IMR-90 (cell line): ENCODE results near the gene CYP46A1. TPM values are rescaled to one million over a fixed set of nuclear protein-coding genes. Genes with fewer than 3 reads are reported as not detected.
A peak's percentile ranks its signal among the peaks of the same experiment; 100 is the strongest.

Experiments
- ATAC-seq: fragments of 200-7000 bp; cut with Tn5 transposase; 2 replicates; pipeline ENCODE4 v1.9.1; 2020; ENCODE audit warnings: low read depth, mild to moderate bottlenecking, moderate library complexity
- BruUV-seq: library from RNA; stranded (reverse); fragments of 400-500 nt; replicated peaks from 2 replicates; lab custom pipeline; 2021; lab: Mats Ljungman, UMichigan
- CTCF ChIA-PET: fragments of 300-600 bp; formaldehyde crosslinking; extraction: SDS; loops from one replicate; lab custom pipeline; 2021; ENCODE audit warnings: antibody characterized with exemption; lab: Yijun Ruan, JAX
- POLR2A ChIA-PET: fragments of 300-600 bp; sonication (Branson Sonifier 250); formaldehyde crosslinking; loops from one replicate; lab custom pipeline; 2022; ENCODE audit warnings: antibody characterized with exemption; ENCODE audit not compliant: unreplicated experiment; lab: Charles Lee
- DNase-seq: peaks from one replicate; pipeline ENCODE4 v3.0.0; 2013
- H2AFZ ChIP-seq: replicated peaks from 2 replicates; pipeline ENCODE3; 2013; ENCODE audit warnings: low read length, mild to moderate bottlenecking; ENCODE audit not compliant: poor library complexity
- H2AK5ac ChIP-seq: 2 replicates; pipeline ENCODE4 v1.6.1; 2013; ENCODE audit warnings: low read depth, low read length, inconsistent platforms
- H2AK9ac ChIP-seq: replicated peaks from 2 replicates; pipeline ENCODE3; 2013; ENCODE audit warnings: mild to moderate bottlenecking, low read depth, low read length, moderate library complexity; ENCODE audit not compliant: poor library complexity
- H2BK120ac ChIP-seq: 2 replicates; pipeline ENCODE4 v1.6.1; 2013; ENCODE audit warnings: low read depth, low read length, inconsistent platforms
- H2BK15ac ChIP-seq: 3 replicates; pipeline ENCODE4 v1.6.1; 2013; ENCODE audit warnings: low read depth, low read length, inconsistent platforms
- H2BK20ac ChIP-seq: 2 replicates; pipeline ENCODE4 v1.6.1; 2013; ENCODE audit warnings: low read depth, mild to moderate bottlenecking, inconsistent platforms, low read length, moderate library complexity
- H2BK5ac ChIP-seq: 2 replicates; pipeline ENCODE4 v1.6.1; 2013; ENCODE audit warnings: mild to moderate bottlenecking, low read depth, low read length, inconsistent platforms; ENCODE audit not compliant: poor library complexity, severe bottlenecking
- H3K14ac ChIP-seq: replicated peaks from 2 replicates; pipeline ENCODE4 v1.6.1; 2013; ENCODE audit warnings: low read depth, low read length, inconsistent platforms
- H3K18ac ChIP-seq: 2 replicates; pipeline ENCODE4 v1.6.1; 2013; ENCODE audit warnings: low read depth, low read length, control low read depth
- H3K23ac ChIP-seq: 2 replicates; pipeline ENCODE4 v1.6.1; 2013; ENCODE audit warnings: low read depth, low read length, inconsistent platforms
- H3K27ac ChIP-seq: 2 replicates; pipeline ENCODE4 v1.5.1; 2013; ENCODE audit warnings: mild to moderate bottlenecking, control low read depth, low read length; ENCODE audit not compliant: insufficient read depth
- H3K27me3 ChIP-seq: 2 replicates; pipeline ENCODE4 v1.6.1; 2013; ENCODE audit warnings: low read length; ENCODE audit not compliant: control insufficient read depth, insufficient read depth
- H3K36me3 ChIP-seq: 2 replicates; pipeline ENCODE4 v1.6.1; 2013; ENCODE audit warnings: low read length, mixed read lengths; ENCODE audit not compliant: control insufficient read depth, insufficient read depth
- H3K4ac ChIP-seq: 2 replicates; pipeline ENCODE4 v1.6.1; 2013; ENCODE audit warnings: low read depth, low read length, inconsistent platforms
- H3K4me1 ChIP-seq: 2 replicates; pipeline ENCODE4 v1.6.1; 2013; ENCODE audit warnings: low read length, mixed read lengths; ENCODE audit not compliant: control insufficient read depth, insufficient read depth
- H3K4me2 ChIP-seq: 2 replicates; pipeline ENCODE4 v1.6.1; 2013; ENCODE audit warnings: low read depth, mild to moderate bottlenecking, control low read depth, low read length, moderate library complexity
- H3K4me3 ChIP-seq: 2 replicates; pipeline ENCODE4 v1.5.1; 2013; ENCODE audit warnings: low read depth, mild to moderate bottlenecking, control low read depth, low read length, moderate library complexity; ENCODE audit not compliant: insufficient read depth
- H3K56ac ChIP-seq: 2 replicates; pipeline ENCODE4 v1.6.1; 2013; ENCODE audit warnings: low read length, inconsistent platforms; ENCODE audit not compliant: insufficient read depth; ENCODE audit errors: extremely low read depth
- H3K79me1 ChIP-seq, 2 experiments: 2 replicates each; pipeline ENCODE4 v1.6.1; 2013; ENCODE audit warnings: low read length in 2 of 2, inconsistent platforms in 1 of 2, low read depth in 1 of 2
- H3K9ac ChIP-seq: 2 replicates; pipeline ENCODE4 v1.6.1; 2013; ENCODE audit warnings: low read depth, low read length, control low read depth
- H3K9me1 ChIP-seq: 2 replicates; pipeline ENCODE4 v1.6.1; 2013; ENCODE audit warnings: low read length, inconsistent platforms; ENCODE audit not compliant: insufficient read depth
- H3K9me3 ChIP-seq: 2 replicates; pipeline ENCODE4 v1.6.1; 2013; ENCODE audit warnings: low read length; ENCODE audit not compliant: control insufficient read depth, insufficient read depth
- H4K20me1 ChIP-seq: 2 replicates; pipeline ENCODE4 v1.6.1; 2013; ENCODE audit warnings: low read length, inconsistent platforms; ENCODE audit not compliant: insufficient read depth
- H4K5ac ChIP-seq: 2 replicates; pipeline ENCODE4 v1.6.1; 2013; ENCODE audit warnings: mild to moderate bottlenecking, low read depth, low read length, control low read depth
- H4K8ac ChIP-seq, 2 experiments: 2 replicates each; pipeline ENCODE4 v1.6.1; 2013; ENCODE audit warnings: low read depth in 2 of 2, low read length in 2 of 2, control low read depth in 1 of 2, inconsistent platforms in 1 of 2
- H4K91ac ChIP-seq: 2 replicates; pipeline ENCODE4 v1.6.1; 2013; ENCODE audit warnings: low read depth, low read length, inconsistent platforms; ENCODE audit not compliant: insufficient read depth
- BHLHE40 ChIP-seq: fragments of 150-350 bp; IDR thresholded peaks from 2 replicates; pipeline ENCODE4 v1.6.1; 2016; ENCODE audit warnings: mild to moderate bottlenecking, low read depth, low read length
- POLR2A ChIP-seq: IDR thresholded peaks from 2 replicates; pipeline ENCODE4 v1.6.1; 2012; ENCODE audit warnings: mild to moderate bottlenecking, low read depth, low read length
- WGBS, 2 experiments: methylation state at CpG; one replicate each; pipeline versions ENCODE4 v1.1.5 to v1.1.7; 2013; ENCODE audit warnings: missing lambda C conversion rate in 2 of 2; ENCODE audit not compliant: insufficient read length in 1 of 2; ENCODE audit errors: extremely low coverage in 2 of 2; 5-methylcytosine and 5-hydroxymethylcytosine counted together
- dilution Hi-C: fragments of 300-500 bp; cut with HindIII; formaldehyde crosslinking; loops from one replicate; pipeline ENCODE4 v1.14.3; 2018; ENCODE audit warnings: low sequenced_read_pairs; ENCODE audit not compliant: unreplicated experiment
- in situ Hi-C: fragments of 300-500 bp; cut with MboI; formaldehyde crosslinking; loops from 3 replicates; pipeline ENCODE4 v1.14.3; 2019; ENCODE audit warnings: low sequenced_read_pairs, inconsistent platforms, mixed read lengths
- intact Hi-C: fragments of 100-400 bp; cut with micrococcal nuclease; formaldehyde crosslinking; loops from 2 replicates; pipeline ENCODE4 v1.10.0; 2022
- polyA plus RNA-seq, 3 experiments: library from polyadenylated mRNA; depleted of rRNA; stranded (reverse); fragments of >200 nt; gene quantifications; 2 replicates each; pipeline ENCODE4 v1.2.3, GENCODE V29; 2012; ENCODE audit warnings: low replicate concordance in 1 of 3
- total RNA-seq: library from RNA; depleted of rRNA; stranded (reverse); fragments of >200 nt; gene quantifications from 2 replicates; pipeline ENCODE4 v1.2.3, GENCODE V29; 2012
- TF ChIP-seq, protein P1 (sequence below): conservative IDR thresholded peaks from 2 replicates; pipeline ENCODE4 v1.5.1; 2012; ENCODE audit warnings: mild to moderate bottlenecking, low read depth, low read length, improper control_type of control experiment

Gene CYP46A1
- total and polyA plus RNA-seq, 2 of the 4 experiments (the other 2 are of a cell fraction) = 0.18 to 0.31 TPM

DNA sequence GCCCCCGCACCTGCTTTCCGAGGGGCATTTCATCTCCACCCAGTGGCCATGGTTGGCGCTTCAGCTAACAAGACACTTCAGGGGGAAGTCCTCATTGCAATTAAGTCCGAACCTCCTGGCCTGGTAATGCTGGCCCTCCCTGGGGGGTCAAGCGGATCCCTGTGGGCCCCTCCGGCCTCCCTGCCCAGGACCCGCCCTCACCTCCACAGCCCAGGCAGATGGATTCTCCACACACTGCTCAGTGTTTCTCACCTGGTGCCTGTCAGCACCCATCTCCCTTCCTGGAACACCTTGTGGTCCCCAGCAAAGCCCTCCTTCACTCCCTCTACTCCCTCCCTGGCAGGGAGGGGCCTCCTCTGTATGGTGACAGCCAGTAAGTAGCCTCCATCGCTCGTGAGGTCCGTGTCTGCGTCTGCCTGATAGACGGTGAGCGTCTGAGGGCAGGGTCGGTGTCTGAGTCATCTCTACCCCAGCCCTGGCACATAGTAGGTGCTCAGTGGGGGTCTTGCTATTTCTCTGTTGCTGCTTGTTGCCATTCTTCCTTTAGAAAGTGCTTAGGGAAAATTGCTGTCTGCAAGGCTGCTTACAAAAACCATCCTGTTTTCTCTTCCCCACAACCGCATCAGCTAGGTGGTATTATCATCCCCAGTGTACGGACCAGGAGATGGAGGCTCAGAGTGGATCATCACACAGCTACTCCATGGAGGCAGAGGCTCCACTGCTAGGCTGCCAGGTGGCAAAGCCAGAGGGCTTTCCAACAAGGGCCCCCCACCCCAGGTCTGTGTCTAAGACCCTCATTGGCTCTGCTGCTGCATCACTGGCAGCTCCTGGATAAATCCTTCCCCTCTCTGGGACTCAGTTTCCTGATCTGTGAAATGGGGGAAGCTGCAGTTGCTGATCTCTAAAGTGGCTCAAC, 69.4 kb downstream of the CYP46A1 start:
- Histone ChIP-seq H2BK5ac (peak overlapping the region; percentile 88), H2BK120ac (peak overlapping the region; percentile 99), H3K27me3 (no peaks in the 10 kb centered on the region), H4K20me1 (peaks cover 4% of the 10 kb centered on the region; the same call in 1 of the 2 replicates), H3K4me3 (no peak overlapping the region), H4K91ac (peak overlapping the region; percentile 99), H3K36me3 (no peaks in the 10 kb centered on the region), H3K14ac (peak overlapping the region; percentile 94), H3K9ac (peak overlapping the region; percentile 38; the same call in 1 of the 2 replicates), H3K56ac (peak overlapping the region; percentile 63; the same call in 1 of the 2 replicates), H3K79me1 (peaks cover 0 to 28% of the 10 kb centered on the region in 2 experiments; a peak in 2 of 4 replicates), H3K9me3 (no peaks in the 10 kb centered on the region), H3K27ac (peak overlapping the region; percentile 92), H3K4ac (peak overlapping the region; percentile 100), H3K18ac (peak overlapping the region; percentile 93), H2BK20ac (peak overlapping the region; percentile 97), H2AFZ (peak overlapping the region; percentile 77), H3K4me2 (no peak overlapping the region), H3K9me1 (peaks cover 39% of the 10 kb centered on the region), H3K23ac (peak overlapping the region; percentile 64), H4K8ac (peak overlapping the region; percentile 91 to 92), H2BK15ac (peak overlapping the region; percentile 99; the same call in 2 of the 3 replicates), H3K4me1 (peaks cover 59% of the 10 kb centered on the region), H2AK9ac (peak overlapping the region; percentile 93), H4K5ac (peak overlapping the region; percentile 73), H2AK5ac (peak overlapping the region; percentile 99)
- POLR2A ChIA-PET = no interaction called here
- CTCF ChIA-PET = interaction anchor here (0.7 to 1.4 kb wide), 3 partner anchors 23 to 69 kb away, joined by 3 to 6 read pairs (median 5); no protein-coding TSS in a partner anchor
- TF ChIP-seq, protein P1, sequence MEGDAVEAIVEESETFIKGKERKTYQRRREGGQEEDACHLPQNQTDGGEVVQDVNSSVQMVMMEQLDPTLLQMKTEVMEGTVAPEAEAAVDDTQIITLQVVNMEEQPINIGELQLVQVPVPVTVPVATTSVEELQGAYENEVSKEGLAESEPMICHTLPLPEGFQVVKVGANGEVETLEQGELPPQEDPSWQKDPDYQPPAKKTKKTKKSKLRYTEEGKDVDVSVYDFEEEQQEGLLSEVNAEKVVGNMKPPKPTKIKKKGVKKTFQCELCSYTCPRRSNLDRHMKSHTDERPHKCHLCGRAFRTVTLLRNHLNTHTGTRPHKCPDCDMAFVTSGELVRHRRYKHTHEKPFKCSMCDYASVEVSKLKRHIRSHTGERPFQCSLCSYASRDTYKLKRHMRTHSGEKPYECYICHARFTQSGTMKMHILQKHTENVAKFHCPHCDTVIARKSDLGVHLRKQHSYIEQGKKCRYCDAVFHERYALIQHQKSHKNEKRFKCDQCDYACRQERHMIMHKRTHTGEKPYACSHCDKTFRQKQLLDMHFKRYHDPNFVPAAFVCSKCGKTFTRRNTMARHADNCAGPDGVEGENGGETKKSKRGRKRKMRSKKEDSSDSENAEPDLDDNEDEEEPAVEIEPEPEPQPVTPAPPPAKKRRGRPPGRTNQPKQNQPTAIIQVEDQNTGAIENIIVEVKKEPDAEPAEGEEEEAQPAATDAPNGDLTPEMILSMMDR = peak; percentile 18; the same call in 1 of the 2 replicates
- no peak for TF ChIP-seq POLR2A
- TF ChIP-seq BHLHE40 = no peak
- DNase-seq = no peak
- no peak for ATAC-seq
- WGBS, 2 experiments = 60% methylated on average over 1 of the region's 16 CpGs; no CpG with 5 or more reads in 1 of the 2 experiments
- in situ Hi-C loops = no loop called here
- dilution Hi-C loops = no loop called here
- intact Hi-C loops = no loop called here
- BruUV-seq = no TSS peak
